ENCODE results near the gene GPBAR1.
"Not testable (repeated sequence)": the region's sequence is repeated elsewhere in the genome, so short reads cannot be mapped to it uniquely, and the experiment has no call there.

GPBAR1 gene

GRCh38 chr2:218306184-218306920 lies 45.5 kb downstream of the GPBAR1 start:
- no peak for DNase-seq

- DNase-seq, result no peak
Observed at GRCh38 chr2:218307415-218308090, 46.7 kb downstream of the GPBAR1 start.

- DNase-seq, result no peak
Observed at GRCh38 chr2:218310853-218311540, 50.2 kb downstream of the GPBAR1 start.

GRCh38 chr2:218311541-218312266 lies 50.9 kb downstream of the GPBAR1 start:
- DNase-seq, result not testable (repeated sequence)

- no peak for DNase-seq
Observed at GRCh38 chr2:218312267-218312756, 51.5 kb downstream of the GPBAR1 start.

- no peak for DNase-seq
Observed at GRCh38 chr2:218313356-218313755, 52.5 kb downstream of the GPBAR1 start.

All from hypothalamus (tissue), 51 donors.